HG03159 (cell line): ENCODE measurements around the gene LRRC1.

Experiments used
- ATAC-seq: cut with Tn5 transposase; IDR thresholded peaks from one replicate; pipeline ENCODE4 v1.9.1; 2021; ENCODE audit warnings: mild to moderate bottlenecking, moderate library complexity; ENCODE audit not compliant: unreplicated experiment

LRRC1 gene

GRCh38 chr6:53813801-53814200 is 19.0 kb downstream of the LRRC1 start:
- ATAC-seq: no peak

GRCh38 chr6:53814353-53814752 is 19.5 kb downstream of the LRRC1 start:
- no peak for ATAC-seq

- no peak for ATAC-seq
These were observed 20.7 kb downstream of the LRRC1 start for GRCh38 chr6:53815381-53816119.

- ATAC-seq: no peak
These were observed 24.2 kb downstream of the LRRC1 start for GRCh38 chr6:53818858-53819609.

- no peak for ATAC-seq
These were observed 27.8 kb downstream of the LRRC1 start for GRCh38 chr6:53822401-53823125.

- ATAC-seq: no peak
These were observed 29.9 kb downstream of the LRRC1 start for GRCh38 chr6:53824714-53825113.

- no peak for ATAC-seq
These were observed 30.9 kb downstream of the LRRC1 start for GRCh38 chr6:53825532-53826321.

- ATAC-seq: no peak
These were observed 32.7 kb downstream of the LRRC1 start for GRCh38 chr6:53827531-53827930.

GRCh38 chr6:53828215-53828614 is 33.4 kb downstream of the LRRC1 start:
- ATAC-seq: no peak

GRCh38 chr6:53828966-53829697 is 34.3 kb downstream of the LRRC1 start:
- no peak for ATAC-seq

GRCh38 chr6:53829698-53830221 is 35.0 kb downstream of the LRRC1 start:
- no peak for ATAC-seq

GRCh38 chr6:53830366-53830765 is 35.6 kb downstream of the LRRC1 start:
- no peak for ATAC-seq

GRCh38 chr6:53831081-53831869 is 36.5 kb downstream of the LRRC1 start:
- ATAC-seq: no peak

GRCh38 chr6:53831936-53832660 is 37.3 kb downstream of the LRRC1 start:
- ATAC-seq: no peak

GRCh38 chr6:53833155-53833554 is 38.4 kb downstream of the LRRC1 start:
- no peak for ATAC-seq

- ATAC-seq: no peak
These were observed 39.3 kb downstream of the LRRC1 start for GRCh38 chr6:53834132-53834531.

GRCh38 chr6:53837865-53838769 is 43.3 kb downstream of the LRRC1 start:
- no peak for ATAC-seq

- ATAC-seq: no peak
These were observed 45.2 kb downstream of the LRRC1 start for GRCh38 chr6:53840027-53840426.
